H1 (cell line): ENCODE measurements around the gene ASF1B.

Experiments used
- ATF3 ChIP-seq: IDR thresholded peaks from 2 replicates; pipeline ENCODE4 v1.6.1; 2011; ENCODE audit warnings: low read depth, mild to moderate bottlenecking, low read length; ENCODE audit not compliant: insufficient read depth
- CHD2 ChIP-seq: IDR thresholded peaks from 2 replicates; pipeline ENCODE4 v1.6.1; 2012; ENCODE audit warnings: low read length, improper control_type of control experiment
- CHD7 ChIP-seq: fragments of 300-600 bp; sonication (generic); IDR thresholded peaks from 2 replicates; pipeline ENCODE4 v1.7.1; 2012; ENCODE audit warnings: low read length, moderate library complexity, mild to moderate bottlenecking, inconsistent platforms; ENCODE audit not compliant: insufficient replicate concordance
- CTCF ChIP-seq, 3 experiments: IDR thresholded peaks; 1 replicate in 2 of 3; 2 replicates in 1 of 3; pipeline versions ENCODE4 v1.5.1 to v1.6.1; 2011; ENCODE audit warnings: low read length in 3 of 3, mild to moderate bottlenecking in 3 of 3, inconsistent platforms in 2 of 3, low read depth in 1 of 3, moderate library complexity in 1 of 3; ENCODE audit not compliant: insufficient read depth in 1 of 3; ENCODE audit errors: control extremely low read depth in 1 of 3
- EP300 ChIP-seq, 2 experiments: IDR thresholded peaks; 1 replicate in 1 of 2; 2 replicates in 1 of 2; pipeline ENCODE4 v1.6.1; 2011 to 2012; ENCODE audit warnings: low read depth in 2 of 2, low read length in 2 of 2, mild to moderate bottlenecking in 2 of 2, borderline replicate concordance in 1 of 2, inconsistent platforms in 1 of 2, moderate library complexity in 1 of 2
- JUN ChIP-seq: IDR thresholded peaks from 2 replicates; pipeline ENCODE4 v1.6.1; 2011; ENCODE audit warnings: low read depth, mild to moderate bottlenecking, improper control_type of control experiment, low read length
- POLR2A ChIP-seq, 2 experiments: IDR thresholded peaks; 1 replicate in 1 of 2; 2 replicates in 1 of 2; pipeline ENCODE4 v1.6.1; 2011; ENCODE audit warnings: low read depth in 2 of 2, low read length in 2 of 2, mild to moderate bottlenecking in 2 of 2; ENCODE audit errors: control extremely low read depth in 1 of 2
- POLR2AphosphoS5 ChIP-seq: IDR thresholded peaks from 2 replicates; pipeline ENCODE4 v1.6.1; 2011; ENCODE audit warnings: low read depth, low read length

GRCh38 chr19:14167576-14168138 lies 31.3 kb upstream of the ASF1B start:
- TF ChIP-seq CTCF (IDR thresholded peaks at IDR 0.05; ENCODE audit: control extremely low read depth in 1 of 3, insufficient read depth in 1 of 3, low read depth in 1 of 3, low read length in 3 of 3) (no peak), CHD2 (no peak), POLR2AphosphoS5 (no peak), ATF3 (no peak), POLR2A (IDR thresholded peaks at IDR 0.05; ENCODE audit: control extremely low read depth in 1 of 2, low read depth in 2 of 2, low read length in 2 of 2) (no peak; a peak in 1 of 3 replicates), EP300 (IDR thresholded peaks at IDR 0.05; ENCODE audit: borderline replicate concordance in 1 of 2, low read depth in 2 of 2, low read length in 2 of 2) (no peak), CHD7 (no peak), JUN (no peak)
